ENCODE measurements around the gene STX1A. TPM values are rescaled to one million over a fixed set of nuclear protein-coding genes. Genes with fewer than 3 reads are reported as not detected.
"Not testable (repeated sequence)": the region's sequence is repeated elsewhere in the genome, so short reads cannot be mapped to it uniquely, and the experiment has no call there.

STX1A gene
- total and polyA plus RNA-seq, 4 donors: 2.6 to 14.7 (median 11.8) TPM

- 23 to 26% methylated on average over 58 of the region's 58 CpGs for WGBS, 2 donors
- Histone ChIP-seq H3K27ac (ENCODE audit: low read depth in 1 of 2, low read length in 2 of 2) (peak overlapping the region in 1 of 2 donors; percentile 20), H3K4me3 (ENCODE audit: low read length in 2 of 2) (peak overlapping the region; percentile 55 to 75), H3K4me1 (ENCODE audit: control insufficient read depth in 1 of 2, insufficient read depth in 2 of 2, low read length in 2 of 2) (peaks cover 2 to 3% of the 10 kb centered on the region in 2 donors), H3K27me3 (ENCODE audit: control insufficient read depth in 1 of 2, insufficient read depth in 2 of 2, low read length in 1 of 2) (no peaks in the 10 kb centered on the region), H3K36me3 (ENCODE audit: control insufficient read depth in 1 of 2, insufficient read depth in 2 of 2, low read length in 1 of 2) (peaks cover 0 to 3% of the 10 kb centered on the region in 2 donors), H3K9me3 (ENCODE audit: control insufficient read depth, low read length) (no peaks in the 10 kb centered on the region)
- ATAC-seq (ENCODE audit: low FRiP score): no peak
- DNase-seq: no peak
- intact Hi-C loops (cut with DNase I): loop anchor here in 1 of 2 donors (2.0 kb wide), 1 partner anchor 37 kb away; no protein-coding TSS in a partner anchor
These were observed 35.4 kb downstream of the STX1A start for GRCh38 chr7:73683788-73684693.

GRCh38 chr7:73683056-73683787 is 36.2 kb downstream of the STX1A start, which contains the start of the genes BUD23 and DNAJC30:
BUD23 (plus strand) TSS chr7:73683597; CDS start chr7:73683626, 29 bp downstream.
DNAJC30 (minus strand) TSS chr7:73683453; CDS start chr7:73683423, 30 bp downstream.
- H3K27ac ChIP-seq (ENCODE audit: low read depth in 1 of 2, low read length in 2 of 2): peak within 1 kb of the TSS in 1 of 2 donors; percentile 70

GRCh38 chr7:73682745-73683055 is 36.8 kb downstream of the STX1A start:
- WGBS, 2 donors: 1% methylated on average over 33 of the region's 33 CpGs
- ATAC-seq (ENCODE audit: low FRiP score): peak; percentile 2
- intact Hi-C loops (cut with DNase I): loop anchor here in 1 of 2 donors (2.0 kb wide), 1 partner anchor 38 kb away; no protein-coding TSS in a partner anchor

More at GRCh38 chr7:73683056-73683787, 36.2 kb downstream of the STX1A start, which contains the start of the genes BUD23 and DNAJC30:
- peak; percentile 98 to 99 for DNase-seq
- H3K9me3 ChIP-seq (ENCODE audit: control insufficient read depth, low read length): no peaks in the 10 kb centered on the region
- H3K36me3 ChIP-seq (ENCODE audit: control insufficient read depth in 1 of 2, insufficient read depth in 2 of 2, low read length in 1 of 2): peaks cover 0 to 6% of the 10 kb centered on the region in 2 donors
- H3K4me3 ChIP-seq (ENCODE audit: low read length in 2 of 2): peak within 1 kb of the TSS; percentile 75 to 83
- H3K27me3 ChIP-seq (ENCODE audit: control insufficient read depth in 1 of 2, insufficient read depth in 2 of 2, low read length in 1 of 2): no peaks in the 10 kb centered on the region
- intact Hi-C loops (cut with DNase I): loop anchor here in 1 of 2 donors (2.0 kb wide), 1 partner anchor 38 kb away; no protein-coding TSS in a partner anchor
- WGBS, 2 donors: 0% methylated on average over 67 to 68 of the region's 68 CpGs
- ATAC-seq (ENCODE audit: low FRiP score): peak; percentile 97
- H3K4me1 ChIP-seq (ENCODE audit: control insufficient read depth in 1 of 2, insufficient read depth in 2 of 2, low read length in 2 of 2): peaks cover 2 to 3% of the 10 kb centered on the region in 2 donors

GRCh38 chr7:73681031-73681430 is 38.4 kb downstream of the STX1A start:
- Histone ChIP-seq H3K9me3 (ENCODE audit: control insufficient read depth, low read length) (no peaks in the 10 kb centered on the region), H3K27ac (ENCODE audit: low read depth in 1 of 2, low read length in 2 of 2) (no peak overlapping the region), H3K36me3 (ENCODE audit: control insufficient read depth in 1 of 2, insufficient read depth in 2 of 2, low read length in 1 of 2) (peaks cover 0 to 6% of the 10 kb centered on the region in 2 donors), H3K4me3 (ENCODE audit: low read length in 2 of 2) (no peak overlapping the region), H3K27me3 (ENCODE audit: control insufficient read depth in 1 of 2, insufficient read depth in 2 of 2, low read length in 1 of 2) (no peaks in the 10 kb centered on the region), H3K4me1 (ENCODE audit: control insufficient read depth in 1 of 2, insufficient read depth in 2 of 2, low read length in 2 of 2) (peaks cover 2 to 3% of the 10 kb centered on the region in 2 donors)
- WGBS, 2 donors: 78 to 79% methylated on average over 8 of the region's 8 CpGs
- ATAC-seq (ENCODE audit: low FRiP score) (no peak), DNase-seq (no peak)
- intact Hi-C loops (cut with DNase I): no loop called here

More at GRCh38 chr7:73682745-73683055, 36.8 kb downstream of the STX1A start:
- Histone ChIP-seq H3K4me1 (ENCODE audit: control insufficient read depth in 1 of 2, insufficient read depth in 2 of 2, low read length in 2 of 2) (peaks cover 2 to 3% of the 10 kb centered on the region in 2 donors), H3K27me3 (ENCODE audit: control insufficient read depth in 1 of 2, insufficient read depth in 2 of 2, low read length in 1 of 2) (no peaks in the 10 kb centered on the region), H3K27ac (ENCODE audit: low read depth in 1 of 2, low read length in 2 of 2) (peak overlapping the region in 1 of 2 donors; percentile 70), H3K4me3 (ENCODE audit: low read length in 2 of 2) (peak overlapping the region; percentile 75 to 83), H3K9me3 (ENCODE audit: control insufficient read depth, low read length) (no peaks in the 10 kb centered on the region), H3K36me3 (ENCODE audit: control insufficient read depth in 1 of 2, insufficient read depth in 2 of 2, low read length in 1 of 2) (peaks cover 0 to 8% of the 10 kb centered on the region in 2 donors)
- DNase-seq: no peak

- Histone ChIP-seq H3K9me3 (ENCODE audit: control insufficient read depth, low read length) (no peaks in the 10 kb centered on the region), H3K4me3 (ENCODE audit: low read length in 2 of 2) (no peak overlapping the region), H3K27me3 (ENCODE audit: control insufficient read depth in 1 of 2, insufficient read depth in 2 of 2, low read length in 1 of 2) (no peaks in the 10 kb centered on the region), H3K36me3 (ENCODE audit: control insufficient read depth in 1 of 2, insufficient read depth in 2 of 2, low read length in 1 of 2) (peaks cover 0 to 6% of the 10 kb centered on the region in 2 donors), H3K4me1 (ENCODE audit: control insufficient read depth in 1 of 2, insufficient read depth in 2 of 2, low read length in 2 of 2) (peaks cover 2 to 3% of the 10 kb centered on the region in 2 donors), H3K27ac (ENCODE audit: low read depth in 1 of 2, low read length in 2 of 2) (no peak overlapping the region)
- DNase-seq (no peak), ATAC-seq (ENCODE audit: low FRiP score) (no peak)
- 84 to 86% methylated on average over 7 of the region's 7 CpGs for WGBS, 2 donors
- intact Hi-C loops (cut with DNase I): no loop called here
These were observed 39.0 kb downstream of the STX1A start for GRCh38 chr7:73680501-73680900.

- no peak for DNase-seq
- H3K9me3 ChIP-seq (ENCODE audit: control insufficient read depth, low read length): no peaks in the 10 kb centered on the region
- H3K27me3 ChIP-seq (ENCODE audit: control insufficient read depth in 1 of 2, insufficient read depth in 2 of 2, low read length in 1 of 2): no peaks in the 10 kb centered on the region
- H3K4me3 ChIP-seq (ENCODE audit: low read length in 2 of 2): no peak overlapping the region
- 83 to 88% methylated on average over 2 of the region's 2 CpGs for WGBS, 2 donors
- H3K36me3 ChIP-seq (ENCODE audit: control insufficient read depth in 1 of 2, insufficient read depth in 2 of 2, low read length in 1 of 2): peaks cover 0 to 6% of the 10 kb centered on the region in 2 donors
- H3K27ac ChIP-seq (ENCODE audit: low read depth in 1 of 2, low read length in 2 of 2): no peak overlapping the region
- H3K4me1 ChIP-seq (ENCODE audit: control insufficient read depth in 1 of 2, insufficient read depth in 2 of 2, low read length in 2 of 2): peaks cover 2 to 3% of the 10 kb centered on the region in 2 donors
- ATAC-seq (ENCODE audit: low FRiP score): no peak
- intact Hi-C loops (cut with DNase I): no loop called here
These were observed 39.8 kb downstream of the STX1A start for GRCh38 chr7:73679709-73680108.

- Histone ChIP-seq H3K9me3 (ENCODE audit: control insufficient read depth, low read length) (no peaks in the 10 kb centered on the region), H3K27ac (ENCODE audit: low read depth in 1 of 2, low read length in 2 of 2) (no peak overlapping the region), H3K4me1 (ENCODE audit: control insufficient read depth in 1 of 2, insufficient read depth in 2 of 2, low read length in 2 of 2) (peaks cover 2 to 3% of the 10 kb centered on the region in 2 donors), H3K27me3 (ENCODE audit: control insufficient read depth in 1 of 2, insufficient read depth in 2 of 2, low read length in 1 of 2) (no peaks in the 10 kb centered on the region), H3K4me3 (ENCODE audit: low read length in 2 of 2) (no peak overlapping the region), H3K36me3 (ENCODE audit: control insufficient read depth in 1 of 2, insufficient read depth in 2 of 2, low read length in 1 of 2) (peaks cover 0 to 6% of the 10 kb centered on the region in 2 donors)
- ATAC-seq (ENCODE audit: low FRiP score) (no peak), DNase-seq (no peak)
- intact Hi-C loops (cut with DNase I): no loop called here
- WGBS, 2 donors: 76 to 77% methylated on average over 6 of the region's 6 CpGs
These were observed 40.6 kb downstream of the STX1A start for GRCh38 chr7:73678862-73679261.

- H3K9me3 ChIP-seq (ENCODE audit: control insufficient read depth, low read length); H3K36me3 ChIP-seq (ENCODE audit: control insufficient read depth in 1 of 2, insufficient read depth in 2 of 2, low read length in 1 of 2); H3K27me3 ChIP-seq (ENCODE audit: control insufficient read depth in 1 of 2, insufficient read depth in 2 of 2, low read length in 1 of 2); H3K4me3 ChIP-seq (ENCODE audit: low read length in 2 of 2); intact Hi-C loops (cut with DNase I); H3K27ac ChIP-seq (ENCODE audit: low read depth in 1 of 2, low read length in 2 of 2); DNase-seq; ATAC-seq (ENCODE audit: low FRiP score); H3K4me1 ChIP-seq (ENCODE audit: control insufficient read depth in 1 of 2, insufficient read depth in 2 of 2, low read length in 2 of 2): not testable (repeated sequence)
- WGBS, 2 donors: 86 to 90% methylated on average over 9 of the region's 9 CpGs
These were observed 43.4 kb downstream of the STX1A start for GRCh38 chr7:73676062-73676461.
